ENCODE measurements around the gene PSRC1.

The PSRC1 gene

GRCh38 chr1:109248444-109248796 lies 34.5 kb downstream of the PSRC1 start:
- Histone ChIP-seq H3K79me2 (ENCODE audit: insufficient read depth, low read length) (no peaks in the 10 kb centered on the region), H3K9me2 (ENCODE audit: low read depth, low read length) (no peaks in the 10 kb centered on the region), H3K9me3 (ENCODE audit: low read length) (no peaks in the 10 kb centered on the region), H3K27ac (ENCODE audit: low read depth, low read length, poor library complexity, severe bottlenecking) (no peak overlapping the region), H3K4me2 (ENCODE audit: low read length) (no peak overlapping the region), H3K9ac (ENCODE audit: low read length) (no peak overlapping the region), H3K27me3 (ENCODE audit: insufficient read depth, low read length) (no peaks in the 10 kb centered on the region), H3K4me3 (ENCODE audit: low read depth, low read length, poor library complexity, severe bottlenecking) (no peak overlapping the region), H3F3A (ENCODE audit: insufficient read depth, low read length) (no peaks in the 10 kb centered on the region), H3K36me3 (ENCODE audit: insufficient read depth, low read length) (no peaks in the 10 kb centered on the region), H2AFZ (ENCODE audit: low read length) (no peak overlapping the region), H4K20me1 (ENCODE audit: insufficient read depth, low read length) (no peaks in the 10 kb centered on the region), H3K4me1 (ENCODE audit: insufficient read depth, low read length, severe bottlenecking) (peaks cover 16% of the 10 kb centered on the region)
- TF ChIP-seq EZH2 (IDR thresholded peaks at IDR 0.05; ENCODE audit: borderline replicate concordance, low read length): no peak
- TF ChIP-seq, protein P1, sequence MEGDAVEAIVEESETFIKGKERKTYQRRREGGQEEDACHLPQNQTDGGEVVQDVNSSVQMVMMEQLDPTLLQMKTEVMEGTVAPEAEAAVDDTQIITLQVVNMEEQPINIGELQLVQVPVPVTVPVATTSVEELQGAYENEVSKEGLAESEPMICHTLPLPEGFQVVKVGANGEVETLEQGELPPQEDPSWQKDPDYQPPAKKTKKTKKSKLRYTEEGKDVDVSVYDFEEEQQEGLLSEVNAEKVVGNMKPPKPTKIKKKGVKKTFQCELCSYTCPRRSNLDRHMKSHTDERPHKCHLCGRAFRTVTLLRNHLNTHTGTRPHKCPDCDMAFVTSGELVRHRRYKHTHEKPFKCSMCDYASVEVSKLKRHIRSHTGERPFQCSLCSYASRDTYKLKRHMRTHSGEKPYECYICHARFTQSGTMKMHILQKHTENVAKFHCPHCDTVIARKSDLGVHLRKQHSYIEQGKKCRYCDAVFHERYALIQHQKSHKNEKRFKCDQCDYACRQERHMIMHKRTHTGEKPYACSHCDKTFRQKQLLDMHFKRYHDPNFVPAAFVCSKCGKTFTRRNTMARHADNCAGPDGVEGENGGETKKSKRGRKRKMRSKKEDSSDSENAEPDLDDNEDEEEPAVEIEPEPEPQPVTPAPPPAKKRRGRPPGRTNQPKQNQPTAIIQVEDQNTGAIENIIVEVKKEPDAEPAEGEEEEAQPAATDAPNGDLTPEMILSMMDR (IDR thresholded peaks at IDR 0.05; ENCODE audit: low read length): no peak

GRCh38 chr1:109247401-109248365 lies 35.3 kb downstream of the PSRC1 start:
- Histone ChIP-seq H3K9ac (ENCODE audit: low read length) (no peak overlapping the region), H3K9me2 (ENCODE audit: low read depth, low read length) (no peaks in the 10 kb centered on the region), H3K27me3 (ENCODE audit: insufficient read depth, low read length) (no peaks in the 10 kb centered on the region), H3K4me1 (ENCODE audit: insufficient read depth, low read length, severe bottlenecking) (peaks cover 10% of the 10 kb centered on the region), H3K9me3 (ENCODE audit: low read length) (no peaks in the 10 kb centered on the region), H3K27ac (ENCODE audit: low read depth, low read length, poor library complexity, severe bottlenecking) (no peak overlapping the region), H3K4me3 (ENCODE audit: low read depth, low read length, poor library complexity, severe bottlenecking) (no peak overlapping the region), H2AFZ (ENCODE audit: low read length) (no peak overlapping the region), H3K36me3 (ENCODE audit: insufficient read depth, low read length) (no peaks in the 10 kb centered on the region), H3K79me2 (ENCODE audit: insufficient read depth, low read length) (no peaks in the 10 kb centered on the region), H3K4me2 (ENCODE audit: low read length) (no peak overlapping the region), H4K20me1 (ENCODE audit: insufficient read depth, low read length) (no peaks in the 10 kb centered on the region), H3F3A (ENCODE audit: insufficient read depth, low read length) (no peaks in the 10 kb centered on the region)
- no peak for TF ChIP-seq EZH2 (IDR thresholded peaks at IDR 0.05; ENCODE audit: borderline replicate concordance, low read length)
- TF ChIP-seq, protein P1 (IDR thresholded peaks at IDR 0.05; ENCODE audit: low read length): no peak

- TF ChIP-seq, protein P1 (IDR thresholded peaks at IDR 0.05; ENCODE audit: low read length): no peak
- TF ChIP-seq EZH2 (IDR thresholded peaks at IDR 0.05; ENCODE audit: borderline replicate concordance, low read length): no peak
- no peak overlapping the region for H3K4me2 ChIP-seq (ENCODE audit: low read length)
- H3K9me3 ChIP-seq (ENCODE audit: low read length): no peaks in the 10 kb centered on the region
- H4K20me1 ChIP-seq (ENCODE audit: insufficient read depth, low read length): no peaks in the 10 kb centered on the region
- H3K4me1 ChIP-seq (ENCODE audit: insufficient read depth, low read length, severe bottlenecking): peaks cover 10% of the 10 kb centered on the region
- H3F3A ChIP-seq (ENCODE audit: insufficient read depth, low read length): no peaks in the 10 kb centered on the region
- no peak overlapping the region for H3K4me3 ChIP-seq (ENCODE audit: low read depth, low read length, poor library complexity, severe bottlenecking)
- no peak overlapping the region for H2AFZ ChIP-seq (ENCODE audit: low read length)
- no peaks in the 10 kb centered on the region for H3K9me2 ChIP-seq (ENCODE audit: low read depth, low read length)
- no peaks in the 10 kb centered on the region for H3K79me2 ChIP-seq (ENCODE audit: insufficient read depth, low read length)
- no peak overlapping the region for H3K27ac ChIP-seq (ENCODE audit: low read depth, low read length, poor library complexity, severe bottlenecking)
- no peaks in the 10 kb centered on the region for H3K36me3 ChIP-seq (ENCODE audit: insufficient read depth, low read length)
- H3K27me3 ChIP-seq (ENCODE audit: insufficient read depth, low read length): no peaks in the 10 kb centered on the region
- no peak overlapping the region for H3K9ac ChIP-seq (ENCODE audit: low read length)
Observed at GRCh38 chr1:109246141-109246551, 36.8 kb downstream of the PSRC1 start.
